Keratinocyte (primary cell): Measurements from ENCODE around the gene LRRC9. TPM values are rescaled to one million over a fixed set of nuclear protein-coding genes. Genes with fewer than 3 reads are reported as not detected.

Experiments used
- DNase-seq: peaks from one replicate; pipeline ENCODE4 v3.0.0-alpha.2; 2011; ENCODE audit warnings: low read depth, missing footprints, low spot score
- FAIRE-seq: peaks from 2 replicates; lab custom pipeline; 2011; peaks lifted over from hg19 to GRCh38; lab: Jason Lieb, UNC
- H2AFZ ChIP-seq: 2 replicates; pipeline ENCODE4 v1.6.0; 2012; ENCODE audit warnings: low read length, control low read depth, inconsistent platforms; ENCODE audit not compliant: control insufficient read depth
- H3K27ac ChIP-seq: 2 replicates; pipeline ENCODE4 v1.5.1; 2011; ENCODE audit warnings: low read length; ENCODE audit not compliant: control insufficient read depth, insufficient read depth
- H3K27me3 ChIP-seq: 3 replicates; pipeline ENCODE4 v1.6.0; 2011; ENCODE audit warnings: low read length; ENCODE audit not compliant: control insufficient read depth, insufficient read depth; ENCODE audit errors: extremely low read depth
- H3K36me3 ChIP-seq, 2 experiments: 2 replicates in 1 of 2; 3 replicates in 1 of 2; pipeline ENCODE4 v1.5.1; 2011; ENCODE audit warnings: low read length in 2 of 2, mild to moderate bottlenecking in 1 of 2; ENCODE audit not compliant: control insufficient read depth in 2 of 2, insufficient read depth in 2 of 2; ENCODE audit errors: extremely low read depth in 1 of 2
- H3K4me1 ChIP-seq: 3 replicates; pipeline ENCODE4 v1.5.1; 2011; ENCODE audit warnings: low read length; ENCODE audit not compliant: control insufficient read depth, insufficient read depth; ENCODE audit errors: extremely low read depth
- H3K4me2 ChIP-seq: 3 replicates; pipeline ENCODE4 v1.6.0; 2011; ENCODE audit warnings: low read depth, low read length; ENCODE audit not compliant: control insufficient read depth, insufficient read depth; ENCODE audit errors: extremely low read depth
- H3K4me3 ChIP-seq, 3 experiments: fragments of 200-600 bp in 1 of 3; sonication (generic) in 1 of 3; 2 replicates in 2 of 3; 3 replicates in 1 of 3; pipeline ENCODE4 v1.5.1; 2011 to 2016; ENCODE audit warnings: low read length in 3 of 3, mild to moderate bottlenecking in 3 of 3, control low read depth in 2 of 3, inconsistent platforms in 1 of 3, low read depth in 1 of 3, mixed read lengths in 1 of 3, mixed run types in 1 of 3, moderate library complexity in 1 of 3; ENCODE audit not compliant: control insufficient read depth in 2 of 3, insufficient read depth in 2 of 3; ENCODE audit errors: extremely low read depth in 1 of 3
- H3K79me2 ChIP-seq: 2 replicates; pipeline ENCODE4 v1.6.0; 2012; ENCODE audit warnings: low read length; ENCODE audit not compliant: control insufficient read depth, insufficient read depth
- H3K9ac ChIP-seq: 3 replicates; pipeline ENCODE4 v1.6.0; 2011; ENCODE audit warnings: low read length; ENCODE audit not compliant: control insufficient read depth, insufficient read depth; ENCODE audit errors: extremely low read depth
- H3K9me1 ChIP-seq: 3 replicates; pipeline ENCODE4 v1.6.0; 2011; ENCODE audit warnings: low read length; ENCODE audit not compliant: control insufficient read depth, insufficient read depth; ENCODE audit errors: extremely low read depth
- H3K9me3 ChIP-seq: 2 replicates; pipeline ENCODE4 v1.5.1; 2012; ENCODE audit warnings: low read depth, low read length; ENCODE audit not compliant: control insufficient read depth
- H4K20me1 ChIP-seq: 3 replicates; pipeline ENCODE4 v1.6.0; 2011; ENCODE audit warnings: low read length; ENCODE audit not compliant: control insufficient read depth, insufficient read depth; ENCODE audit errors: extremely low read depth
- CTCF ChIP-seq, 3 experiments: IDR thresholded peaks in 1 of 3; conservative IDR thresholded peaks in 1 of 3; optimal IDR thresholded peaks in 1 of 3; 2 replicates in 2 of 3; 3 replicates in 1 of 3; pipeline versions ENCODE3 to v1.5.1; 2011; ENCODE audit warnings: low read length in 3 of 3, mild to moderate bottlenecking in 3 of 3, moderate library complexity in 2 of 3, control low read depth in 1 of 3, inconsistent platforms in 1 of 3; ENCODE audit not compliant: insufficient read depth in 2 of 3; ENCODE audit errors: extremely low read depth in 1 of 3
- EZH2 ChIP-seq: IDR thresholded peaks from one replicate; pipeline ENCODE4 v1.6.1; 2012; ENCODE audit warnings: inconsistent platforms, mild to moderate bottlenecking, low read length, moderate library complexity
- dilution Hi-C: fragments of 300-500 bp; cut with MboI; formaldehyde crosslinking; loops from one replicate; pipeline ENCODE4 v1.7.0; 2020; ENCODE audit warnings: low sequenced_read_pairs; ENCODE audit not compliant: extremely low pct_ligation_motif_present
- polyA plus RNA-seq, 5 experiments: library from polyadenylated mRNA; depleted of rRNA in 3 of 5; stranded (reverse) in 3 of 5; stranded (forward) in 1 of 5; unstranded in 1 of 5; fragments of >200 nt; gene quantifications; 1 replicate in 1 of 5; 2 replicates in 3 of 5; 3 replicates in 1 of 5; pipeline versions ENCODE4 v1.2.1 to v1.2.3, GENCODE V29; 2011 to 2012; ENCODE audit warnings: missing spikeins in 2 of 5, low read depth in 1 of 5, low replicate concordance in 1 of 5

The LRRC9 gene
- polyA plus RNA-seq, 1 donor (not counting 4 experiments of a cell fraction or from before 2014, with no cell fraction given) = not detected

DNA sequence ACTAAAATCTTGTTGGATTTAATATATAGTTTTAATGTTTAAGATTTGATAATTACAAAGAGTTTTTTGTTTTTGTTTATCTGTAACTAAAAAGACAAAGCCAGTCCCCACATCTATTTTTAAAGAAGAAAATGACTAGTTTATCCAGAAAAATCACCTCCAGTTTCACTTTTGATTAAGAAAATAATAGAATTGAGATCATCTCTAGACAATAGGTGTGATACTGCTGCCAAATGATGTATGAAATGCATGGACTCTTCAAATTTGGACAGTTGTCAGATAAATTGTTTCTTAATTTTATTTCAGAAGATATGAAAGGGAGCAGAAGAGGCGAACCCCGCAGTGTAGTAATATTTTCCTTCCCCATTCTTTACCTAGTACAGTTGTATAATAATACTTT, 191.8 kb downstream of the LRRC9 start:
- dilution Hi-C loops = no loop called here
- TF ChIP-seq CTCF (optimal IDR thresholded peaks at IDR 0.05 in 1 of 3, IDR thresholded peaks at IDR 0.05 in 1 of 3, conservative IDR thresholded peaks at IDR 0.05 in 1 of 3; ENCODE audit: extremely low read depth in 1 of 3, insufficient read depth in 2 of 3, low read length in 3 of 3) (no peak), EZH2 (no peak)
- Histone ChIP-seq H3K27ac (no peak overlapping the region), H3K4me1 (peaks cover 9% of the 10 kb centered on the region), H3K27me3 (no peaks in the 10 kb centered on the region), H3K9me3 (no peaks in the 10 kb centered on the region), H3K79me2 (peaks cover 56% of the 10 kb centered on the region), H3K9me1 (peaks cover 3% of the 10 kb centered on the region), H3K4me2 (no peak overlapping the region), H4K20me1 (no peaks in the 10 kb centered on the region), H3K36me3 (peaks cover 7 to 9% of the 10 kb centered on the region in 2 experiments), H2AFZ (no peak overlapping the region), H3K9ac (no peak overlapping the region), H3K4me3 (no peak overlapping the region)
- FAIRE-seq (no peak), DNase-seq (no peak)

Other genes starting within 250 kb of the LRRC9 start
- 0.05 to 0.06 TPM in 2 of 3 replicates, not detected in the other for gene RTN1, start 49.4 kb upstream of the LRRC9 start, polyA plus RNA-seq
- gene PCNX4, start 171.8 kb downstream of the LRRC9 start, polyA plus RNA-seq = 22.4 to 49.8 TPM (median 47.2 TPM) in 3 replicates
- gene DHRS7, start 245.3 kb downstream of the LRRC9 start, polyA plus RNA-seq = 55.7 to 98.3 TPM (median 79.2 TPM) in 3 replicates